Activated T-helper 1 cell treated with anti-CD3 and anti-CD28 coated beads, Interleukin-12 subunit alpha, Interleukin-12 subunit beta, Interleukin-2, Interleukin-4 antibody, amounts not matched to agents 30 ng/mL and 10 ng/mL and 1 ng/mL, durations not matched to agents 14 hours and 24 hours and 36 hours (primary cell): Measurements from ENCODE around the gene SLC35C1. TPM values are rescaled to one million over a fixed set of nuclear protein-coding genes. Genes with fewer than 3 reads are reported as not detected.

Source experiments
- DNase-seq: peaks from one replicate; pipeline ENCODE4 v3.0.0; 2021; ENCODE audit warnings: low spot score
- H3K27ac Mint-ChIP-seq: one replicate; pipeline ENCODE4 v1.8.0; 2021; ENCODE audit warnings: mild to moderate bottlenecking, mixed read lengths
- H3K27me3 Mint-ChIP-seq: one replicate; pipeline ENCODE4 v1.8.0; 2022; ENCODE audit warnings: mild to moderate bottlenecking, moderate library complexity, mixed read lengths; ENCODE audit not compliant: insufficient read depth
- H3K36me3 Mint-ChIP-seq: one replicate; pipeline ENCODE4 v1.8.0; 2021; ENCODE audit warnings: low read depth, mixed read lengths
- H3K4me1 Mint-ChIP-seq: one replicate; pipeline ENCODE4 v1.8.0; 2021; ENCODE audit warnings: low read depth, mixed read lengths
- H3K4me3 Mint-ChIP-seq: one replicate; pipeline ENCODE4 v1.8.0; 2021; ENCODE audit warnings: mild to moderate bottlenecking, moderate library complexity, mixed read lengths
- H3K9me3 Mint-ChIP-seq: one replicate; pipeline ENCODE4 v1.8.0; 2021; ENCODE audit warnings: mixed read lengths
- intact Hi-C: fragments of 100-400 bp; cut with micrococcal nuclease; formaldehyde crosslinking; loops from one replicate; pipeline ENCODE4 v1.15.1; 2024
- total RNA-seq: library from RNA; stranded (reverse); gene quantifications from 2 replicates; pipeline ENCODE4 v1.2.3, GENCODE V29; 2022

SLC35C1 gene
- total RNA-seq, 1 donor from 2014 or later: 18.2 TPM

GRCh38 chr11:45846174-45846675, 41.3 kb downstream of the SLC35C1 start:
- H3K9me3 Mint-ChIP-seq: no peaks in the 10 kb centered on the region
- peaks cover 12% of the 10 kb centered on the region for H3K27me3 Mint-ChIP-seq
- peak overlapping the region; percentile 86 for H3K4me3 Mint-ChIP-seq
- DNase-seq: no peak
- H3K27ac Mint-ChIP-seq: peak overlapping the region; percentile 94
- intact Hi-C loops: loop anchor here (2.0 to 5.0 kb wide), 5 partner anchors 275 to 1421 kb away; partner anchors contain the start of genes ATG13, DGKZ, HARBI1 and PHF21A
- peaks cover 2% of the 10 kb centered on the region for H3K36me3 Mint-ChIP-seq
- H3K4me1 Mint-ChIP-seq: peaks cover 44% of the 10 kb centered on the region

- H3K9me3 Mint-ChIP-seq: no peaks in the 10 kb centered on the region
- peak within 1 kb of the TSS; percentile 94 for H3K27ac Mint-ChIP-seq
- H3K36me3 Mint-ChIP-seq: peaks cover 2% of the 10 kb centered on the region
- peaks cover 44% of the 10 kb centered on the region for H3K4me1 Mint-ChIP-seq
- peak within 1 kb of the TSS; percentile 86 for H3K4me3 Mint-ChIP-seq
- peaks cover 9% of the 10 kb centered on the region for H3K27me3 Mint-ChIP-seq
- DNase-seq: peak; percentile 97
- intact Hi-C loops: loop anchor here (1.0 to 5.0 kb wide), 10 partner anchors 13 to 1420 kb away; partner anchors contain the start of genes ATG13, CD82, DGKZ and HARBI1
These were observed 42.3 kb downstream of the SLC35C1 start, which contains the start of gene CRY2 for GRCh38 chr11:45846974-45847910. Gene CRY2, plus strand, starts transcription at chr11:45847475. Its CDS starts 16 bp downstream, at chr11:45847491.

GRCh38 chr11:45847911-45848316, 43.0 kb downstream of the SLC35C1 start:
- intact Hi-C loops: loop anchor here (1.0 to 5.0 kb wide), 12 partner anchors 14 to 1419 kb away; partner anchors contain the start of genes ATG13, CD82, DGKZ and HARBI1
- Mint-ChIP-seq H3K4me3 (peak overlapping the region; percentile 86), H3K36me3 (peaks cover 2% of the 10 kb centered on the region), H3K9me3 (no peaks in the 10 kb centered on the region), H3K27ac (peak overlapping the region; percentile 83), H3K4me1 (peaks cover 39% of the 10 kb centered on the region), H3K27me3 (peaks cover 6% of the 10 kb centered on the region)
- DNase-seq: peak; percentile 54

- Mint-ChIP-seq H3K27me3 (peaks cover 6% of the 10 kb centered on the region), H3K4me3 (peak overlapping the region; percentile 86), H3K4me1 (peaks cover 32% of the 10 kb centered on the region), H3K27ac (no peak overlapping the region), H3K36me3 (peaks cover 2% of the 10 kb centered on the region), H3K9me3 (no peaks in the 10 kb centered on the region)
- intact Hi-C loops: loop anchor here (1.0 to 5.0 kb wide), 5 partner anchors 37 to 1419 kb away; partner anchors contain the start of genes ATG13, DGKZ, HARBI1 and MAPK8IP1
- DNase-seq: no peak
These were observed 43.7 kb downstream of the SLC35C1 start for GRCh38 chr11:45848654-45849081.

- H3K4me1 Mint-ChIP-seq: peaks cover 29% of the 10 kb centered on the region
- H3K27ac Mint-ChIP-seq: no peak overlapping the region
- H3K27me3 Mint-ChIP-seq: peaks cover 2% of the 10 kb centered on the region
- no peak overlapping the region for H3K4me3 Mint-ChIP-seq
- no peak for DNase-seq
- H3K36me3 Mint-ChIP-seq: peaks cover 2% of the 10 kb centered on the region
- no peaks in the 10 kb centered on the region for H3K9me3 Mint-ChIP-seq
- intact Hi-C loops: no loop called here
These were observed 45.5 kb downstream of the SLC35C1 start for GRCh38 chr11:45850446-45850845.

GRCh38 chr11:45851228-45851627, 46.3 kb downstream of the SLC35C1 start:
- Mint-ChIP-seq H3K27ac (no peak overlapping the region), H3K9me3 (no peaks in the 10 kb centered on the region), H3K4me3 (no peak overlapping the region), H3K36me3 (peaks cover 2% of the 10 kb centered on the region), H3K27me3 (no peaks in the 10 kb centered on the region), H3K4me1 (peaks cover 29% of the 10 kb centered on the region)
- intact Hi-C loops: no loop called here
- DNase-seq: no peak

- H3K27me3 Mint-ChIP-seq: no peaks in the 10 kb centered on the region
- intact Hi-C loops: no loop called here
- H3K4me1 Mint-ChIP-seq: peaks cover 22% of the 10 kb centered on the region
- H3K4me3 Mint-ChIP-seq: no peak overlapping the region
- H3K36me3 Mint-ChIP-seq: peaks cover 6% of the 10 kb centered on the region
- H3K27ac Mint-ChIP-seq: no peak overlapping the region
- H3K9me3 Mint-ChIP-seq: no peaks in the 10 kb centered on the region
- DNase-seq: no peak
These were observed 47.2 kb downstream of the SLC35C1 start for GRCh38 chr11:45852018-45852711.

- Mint-ChIP-seq H3K9me3 (no peaks in the 10 kb centered on the region), H3K4me3 (no peak overlapping the region), H3K27me3 (no peaks in the 10 kb centered on the region), H3K36me3 (peaks cover 8% of the 10 kb centered on the region), H3K27ac (no peak overlapping the region), H3K4me1 (peaks cover 22% of the 10 kb centered on the region)
- no peak for DNase-seq
- intact Hi-C loops: no loop called here
These were observed 47.8 kb downstream of the SLC35C1 start for GRCh38 chr11:45852712-45853101.

GRCh38 chr11:45853332-45854219, 48.6 kb downstream of the SLC35C1 start:
- no peak overlapping the region for H3K4me3 Mint-ChIP-seq
- intact Hi-C loops: no loop called here
- H3K36me3 Mint-ChIP-seq: peaks cover 9% of the 10 kb centered on the region
- peaks cover 16% of the 10 kb centered on the region for H3K4me1 Mint-ChIP-seq
- DNase-seq: no peak
- no peaks in the 10 kb centered on the region for H3K27me3 Mint-ChIP-seq
- no peaks in the 10 kb centered on the region for H3K9me3 Mint-ChIP-seq
- no peak overlapping the region for H3K27ac Mint-ChIP-seq

- intact Hi-C loops: no loop called here
- Mint-ChIP-seq H3K27me3 (no peaks in the 10 kb centered on the region), H3K4me1 (peaks cover 5% of the 10 kb centered on the region), H3K27ac (no peak overlapping the region), H3K9me3 (no peaks in the 10 kb centered on the region), H3K4me3 (no peak overlapping the region), H3K36me3 (peaks cover 13% of the 10 kb centered on the region)
- DNase-seq: no peak
These were observed 50.4 kb downstream of the SLC35C1 start for GRCh38 chr11:45855308-45855707.

GRCh38 chr11:45856044-45856468, 51.1 kb downstream of the SLC35C1 start:
- no peaks in the 10 kb centered on the region for H3K9me3 Mint-ChIP-seq
- no peak overlapping the region for H3K4me3 Mint-ChIP-seq
- H3K4me1 Mint-ChIP-seq: no peaks in the 10 kb centered on the region
- no peak overlapping the region for H3K27ac Mint-ChIP-seq
- DNase-seq: no peak
- peaks cover 15% of the 10 kb centered on the region for H3K36me3 Mint-ChIP-seq
- H3K27me3 Mint-ChIP-seq: no peaks in the 10 kb centered on the region
- intact Hi-C loops: no loop called here

GRCh38 chr11:45857961-45858474, 53.1 kb downstream of the SLC35C1 start:
- Mint-ChIP-seq H3K4me1 (no peaks in the 10 kb centered on the region), H3K27me3 (no peaks in the 10 kb centered on the region), H3K4me3 (no peak overlapping the region), H3K9me3 (no peaks in the 10 kb centered on the region), H3K36me3 (peaks cover 27% of the 10 kb centered on the region), H3K27ac (no peak overlapping the region)
- no peak for DNase-seq
- intact Hi-C loops: no loop called here
